ENCODE measurements around the gene ARHGAP28. TPM values are rescaled to one million over a fixed set of nuclear protein-coding genes. Genes with fewer than 3 reads are reported as not detected.

The ARHGAP28 gene
- total RNA-seq, 1 experiment from 2014 or later = 9.2 TPM

- no peak for DNase-seq
- Histone ChIP-seq H4K20me1 (ENCODE audit: control insufficient read depth, insufficient read depth, insufficient read length) (no peaks in the 10 kb centered on the region), H3K79me1 (ENCODE audit: insufficient read depth, low read depth, low read length, poor library complexity, severe bottlenecking) (no peaks in the 10 kb centered on the region), H3K4ac (ENCODE audit: low read depth, low read length) (no peak overlapping the region), H3K18ac (ENCODE audit: insufficient read length, low read depth, low read length) (no peak overlapping the region), H3K23ac (ENCODE audit: insufficient read length, low read depth, low read length) (no peak overlapping the region), H2BK120ac (ENCODE audit: low read depth, low read length, poor library complexity, severe bottlenecking) (no peak overlapping the region), H2BK12ac (ENCODE audit: insufficient read length, low read depth, low read length) (no peak overlapping the region), H2AK5ac (ENCODE audit: insufficient read length, low read length) (no peak overlapping the region), H4K8ac (replicated peaks; ENCODE audit: insufficient read length, low read depth, low read length) (no peak overlapping the region), H2BK5ac (ENCODE audit: insufficient read length, low read length) (no peak overlapping the region), H2BK20ac (ENCODE audit: low read depth, low read length, poor library complexity, severe bottlenecking) (no peak overlapping the region), H3K79me2 (ENCODE audit: insufficient read depth, low read length) (no peaks in the 10 kb centered on the region), H3K23me2 (ENCODE audit: insufficient read length, low read depth, low read length, poor library complexity, severe bottlenecking) (no peaks in the 10 kb centered on the region), H2BK15ac (ENCODE audit: low read depth, low read length) (no peak overlapping the region), H3K27me3 (ENCODE audit: insufficient read depth, low read length) (no peaks in the 10 kb centered on the region), H3K4me2 (ENCODE audit: insufficient read depth, insufficient read length, low read length) (no peak overlapping the region), H3K56ac (ENCODE audit: insufficient read length, low read depth, low read length) (no peak overlapping the region), H3K14ac (ENCODE audit: insufficient read depth, low read length) (no peak overlapping the region), H3T11ph (ENCODE audit: low read length) (no peak overlapping the region), H3K27ac (ENCODE audit: insufficient read length, low read depth, low read length) (no peak overlapping the region), H4K91ac (ENCODE audit: insufficient read length, low read depth, low read length) (no peak overlapping the region), H3K9ac (ENCODE audit: extremely low read depth, insufficient read length, low read length) (no peak overlapping the region), H3K9me3 (ENCODE audit: control insufficient read depth, low read depth, low read length) (no peaks in the 10 kb centered on the region), H3K4me1 (ENCODE audit: insufficient read depth, low read length) (no peaks in the 10 kb centered on the region), H2AFZ (ENCODE audit: low read length) (no peak overlapping the region), H4K5ac (ENCODE audit: insufficient read length, low read depth, low read length) (no peak overlapping the region)
- Mint-ChIP-seq H3K36me3 (ENCODE audit: insufficient read depth in 1 of 3, low read depth in 3 of 3) (peaks cover 0 to 2% (median 0%) of the 10 kb centered on the region in 3 experiments; a peak in 1 of 7 replicates), H3K4me3 (no peak overlapping the region), H3K27ac (peak overlapping the region in 2 of 3 experiments; percentile 58 to 72; a peak in 2 of 7 replicates), H3K27me3 (ENCODE audit: low read depth) (no peaks in the 10 kb centered on the region), H3K4me1 (peaks cover 10 to 11% of the 10 kb centered on the region in 2 experiments; a peak in 3 of 4 replicates), H3K9me3 (no peaks in the 10 kb centered on the region)
- WGBS (ENCODE audit: extremely low coverage, insufficient read length, low lambda C conversion rate) = no CpG with 5 or more reads among the region's 6 CpGs
- no peak for TF ChIP-seq CTCF (conservative IDR thresholded peaks at IDR 0.05)
Measured at GRCh38 chr18:6873040-6873751, 143.7 kb downstream of the ARHGAP28 start.
